Activated CD4-positive, alpha-beta T cell treated with anti-CD3 and anti-CD28 coated beads, Interleukin-2, amount 50 U/mL, for 48 hours (primary cell): ENCODE measurements around the gene FBXL5.

ENCODE experiments used
- DNase-seq, 2 experiments: peaks; one replicate each; pipeline ENCODE4 v3.0.0-alpha.2; 2020

FBXL5 gene

GRCh38 chr4:15655223-15656037, at the start of gene FBXL5:
FBXL5 (minus strand) TSS chr4:15655357; CDS start chr4:15655287, 70 bp downstream.
- peak; percentile 76 to 81 for DNase-seq

GRCh38 chr4:15704129-15704528, 49.0 kb upstream of the FBXL5 start:
- DNase-seq = no peak

- DNase-seq = no peak
These were observed 48.3 kb upstream of the FBXL5 start for GRCh38 chr4:15703439-15703838.

- peak; percentile 53 to 67 for DNase-seq
These were observed 47.8 kb upstream of the FBXL5 start, which contains the start of gene BST1 for GRCh38 chr4:15702941-15703403. BST1 (plus strand) TSS chr4:15703065; CDS start chr4:15703145, 80 bp downstream.

GRCh38 chr4:15696866-15697265, 41.7 kb upstream of the FBXL5 start:
- DNase-seq = no peak

GRCh38 chr4:15695729-15696128, 40.6 kb upstream of the FBXL5 start:
- DNase-seq = no peak

GRCh38 chr4:15695240-15695699, 40.1 kb upstream of the FBXL5 start:
- no peak for DNase-seq

- DNase-seq = no peak
These were observed 39.3 kb upstream of the FBXL5 start for GRCh38 chr4:15694431-15694830.

GRCh38 chr4:15692602-15693001, 37.4 kb upstream of the FBXL5 start:
- no peak for DNase-seq

GRCh38 chr4:15691346-15692135, 36.4 kb upstream of the FBXL5 start:
- DNase-seq = no peak

GRCh38 chr4:15690020-15690809, 35.1 kb upstream of the FBXL5 start:
- DNase-seq = no peak

GRCh38 chr4:15689540-15689939, 34.4 kb upstream of the FBXL5 start:
- no peak for DNase-seq

- DNase-seq = no peak
These were observed 32.9 kb upstream of the FBXL5 start for GRCh38 chr4:15688051-15688450.

- no peak for DNase-seq
These were observed 29.3 kb upstream of the FBXL5 start for GRCh38 chr4:15684498-15684897.

- no peak for DNase-seq
These were observed 28.0 kb upstream of the FBXL5 start for GRCh38 chr4:15683143-15683495.

- no peak for DNase-seq
These were observed 27.3 kb upstream of the FBXL5 start for GRCh38 chr4:15682242-15683142.

GRCh38 chr4:15681372-15682241, 26.4 kb upstream of the FBXL5 start, which contains the start of gene FAM200B:
FAM200B (plus strand) TSS chr4:15681827; CDS start chr4:15686978, 5,151 bp downstream.
- DNase-seq = peak; percentile 100

- no peak for DNase-seq
These were observed 25.9 kb upstream of the FBXL5 start for GRCh38 chr4:15681067-15681371.

GRCh38 chr4:15677507-15677988, 22.4 kb upstream of the FBXL5 start:
- DNase-seq = no peak

GRCh38 chr4:15676899-15677298, 21.7 kb upstream of the FBXL5 start:
- DNase-seq = no peak

GRCh38 chr4:15676039-15676438, 20.9 kb upstream of the FBXL5 start:
- no peak for DNase-seq
